Measurements from ENCODE around the gene RASAL2.

RASAL2 gene

GRCh38 chr1:178407655-178408054, 313.8 kb downstream of the RASAL2 start:
- no peak for DNase-seq

- peak; percentile 68 for DNase-seq
Observed at GRCh38 chr1:178408871-178409270, 315.0 kb downstream of the RASAL2 start.

GRCh38 chr1:178409541-178409940, 315.6 kb downstream of the RASAL2 start:
- no peak for DNase-seq

GRCh38 chr1:178411756-178412399, 318.0 kb downstream of the RASAL2 start:
- no peak for DNase-seq

- no peak for DNase-seq
Observed at GRCh38 chr1:178412400-178412770, 318.5 kb downstream of the RASAL2 start.

GRCh38 chr1:178417858-178418257, 324.0 kb downstream of the RASAL2 start:
- DNase-seq, result peak; percentile 81

GRCh38 chr1:178418284-178418955, 324.5 kb downstream of the RASAL2 start:
- no peak for DNase-seq

GRCh38 chr1:178434360-178434759, 340.5 kb downstream of the RASAL2 start:
- no peak for DNase-seq

GRCh38 chr1:178434899-178435435, 341.1 kb downstream of the RASAL2 start:
- no peak for DNase-seq

- DNase-seq, result no peak
Observed at GRCh38 chr1:178436899-178437298, 343.0 kb downstream of the RASAL2 start.

- DNase-seq, result no peak
Observed at GRCh38 chr1:178438432-178438831, 344.5 kb downstream of the RASAL2 start.

GRCh38 chr1:178442925-178443324, 349.0 kb downstream of the RASAL2 start:
- DNase-seq, result no peak

GRCh38 chr1:178450871-178451270, 357.0 kb downstream of the RASAL2 start:
- DNase-seq, result no peak

- DNase-seq, result no peak
Observed at GRCh38 chr1:178451529-178451928, 357.6 kb downstream of the RASAL2 start.

GRCh38 chr1:178452013-178452412, 358.1 kb downstream of the RASAL2 start:
- no peak for DNase-seq

- no peak for DNase-seq
Observed at GRCh38 chr1:178456472-178456871, 362.6 kb downstream of the RASAL2 start.

GRCh38 chr1:178457651-178458050, 363.7 kb downstream of the RASAL2 start:
- no peak for DNase-seq

GRCh38 chr1:178458203-178458602, 364.3 kb downstream of the RASAL2 start:
- DNase-seq, result no peak

GRCh38 chr1:178461104-178461503, 367.2 kb downstream of the RASAL2 start:
- no peak for DNase-seq

GRCh38 chr1:178461701-178462100, 367.8 kb downstream of the RASAL2 start:
- no peak for DNase-seq

- DNase-seq, result no peak
Observed at GRCh38 chr1:178464141-178464540, 370.2 kb downstream of the RASAL2 start.

GRCh38 chr1:178464566-178464965, 370.7 kb downstream of the RASAL2 start:
- no peak for DNase-seq

- DNase-seq, result no peak
Observed at GRCh38 chr1:178465011-178465410, 371.1 kb downstream of the RASAL2 start.

GRCh38 chr1:178467837-178468236, 373.9 kb downstream of the RASAL2 start:
- no peak for DNase-seq
